Ishikawa (cell line): ENCODE measurements around the gene QSOX2.
A peak's percentile ranks its signal among the peaks of the same experiment; 100 is the strongest.

ENCODE experiments used
- CEBPB ChIP-seq: IDR thresholded peaks from 2 replicates; pipeline ENCODE4 v1.6.1; 2012
- CREB1 ChIP-seq: IDR thresholded peaks from 2 replicates; pipeline ENCODE4 v1.6.1; 2012; ENCODE audit warnings: low read depth
- EGR1 ChIP-seq: IDR thresholded peaks from 2 replicates; pipeline ENCODE4 v1.6.1; 2012
- EP300 ChIP-seq: IDR thresholded peaks from 2 replicates; pipeline ENCODE4 v1.6.1; 2012; ENCODE audit warnings: borderline replicate concordance
- FOXM1 ChIP-seq: IDR thresholded peaks from 2 replicates; pipeline ENCODE4 v1.6.1; 2012; ENCODE audit warnings: low read depth, borderline replicate concordance
- MAX ChIP-seq: IDR thresholded peaks from 2 replicates; pipeline ENCODE4 v1.6.1; 2012
- NFIC ChIP-seq: IDR thresholded peaks from 2 replicates; pipeline ENCODE4 v1.6.1; 2012
- RAD21 ChIP-seq: IDR thresholded peaks from 2 replicates; pipeline ENCODE4 v1.6.1; 2012; ENCODE audit warnings: low read depth
- REST ChIP-seq: IDR thresholded peaks from 2 replicates; pipeline ENCODE4 v1.6.1; 2012; ENCODE audit warnings: low read depth, mild to moderate bottlenecking
- TAF1 ChIP-seq: IDR thresholded peaks from 2 replicates; pipeline ENCODE4 v1.6.1; 2012; ENCODE audit warnings: low read depth, mild to moderate bottlenecking
- TCF12 ChIP-seq: IDR thresholded peaks from 2 replicates; pipeline ENCODE4 v1.6.1; 2012; ENCODE audit warnings: low read depth
- TEAD4 ChIP-seq: IDR thresholded peaks from 2 replicates; pipeline ENCODE4 v1.6.1; 2012
- USF1 ChIP-seq: IDR thresholded peaks from 2 replicates; pipeline ENCODE4 v1.6.1; 2012
- YY1 ChIP-seq: IDR thresholded peaks from 2 replicates; pipeline ENCODE4 v1.6.1; 2012; ENCODE audit warnings: low read depth
- ZBTB7A ChIP-seq: IDR thresholded peaks from 2 replicates; pipeline ENCODE4 v1.6.1; 2012; ENCODE audit warnings: low read depth

The QSOX2 gene

GRCh38 chr9:136228107-136228875, 17.3 kb downstream of the QSOX2 start:
- TF ChIP-seq TCF12 = no peak
- no peak for TF ChIP-seq CEBPB
- TF ChIP-seq EP300 = no peak
- no peak for TF ChIP-seq RAD21
- TF ChIP-seq EGR1 = no peak
- TF ChIP-seq YY1 = no peak
- no peak for TF ChIP-seq MAX
- no peak for TF ChIP-seq CREB1

- TF ChIP-seq CREB1 = no peak
- no peak for TF ChIP-seq EP300
- no peak for TF ChIP-seq MAX
- no peak for TF ChIP-seq YY1
- TF ChIP-seq TCF12 = no peak
- no peak for TF ChIP-seq REST
- TF ChIP-seq CEBPB = no peak
- TF ChIP-seq FOXM1 = no peak
- TF ChIP-seq EGR1 = no peak
- no peak for TF ChIP-seq TAF1
- TF ChIP-seq ZBTB7A = no peak
- TF ChIP-seq RAD21 = no peak
- TF ChIP-seq USF1 = no peak
- no peak for TF ChIP-seq TEAD4
These were observed 18.8 kb downstream of the QSOX2 start for GRCh38 chr9:136226680-136227407.

GRCh38 chr9:136225748-136226679, 19.6 kb downstream of the QSOX2 start:
- peak; percentile 79 for TF ChIP-seq TEAD4
- TF ChIP-seq RAD21 = peak; percentile 79
- no peak for TF ChIP-seq EGR1
- TF ChIP-seq MAX = no peak

- TF ChIP-seq ZBTB7A (no peak), CREB1 (no peak), EGR1 (no peak), USF1 (no peak), NFIC (no peak), CEBPB (no peak), RAD21 (no peak), FOXM1 (no peak), MAX (no peak), TEAD4 (no peak), EP300 (no peak), TCF12 (no peak), REST (no peak), YY1 (no peak), TAF1 (no peak)
These were observed 20.3 kb downstream of the QSOX2 start for GRCh38 chr9:136225366-136225747.
